CD8-positive, alpha-beta memory T cell (primary cell): ENCODE measurements around the gene CLIP4. TPM values are rescaled to one million over a fixed set of nuclear protein-coding genes. Genes with fewer than 3 reads are reported as not detected.

Source experiments
- CTCF ChIA-PET: fragments of 350-600 bp; sonication (Branson Sonifier 250); formaldehyde crosslinking; loops from one replicate; lab custom pipeline; 2021; ENCODE audit warnings: antibody characterized with exemption; lab: Charles Lee
- POLR2A ChIA-PET: fragments of 350-600 bp; sonication (Branson Sonifier 250); formaldehyde crosslinking; loops from one replicate; lab custom pipeline; 2021; ENCODE audit warnings: antibody characterized with exemption; lab: Charles Lee
- DNase-seq, 5 donors: peaks; one replicate each; pipeline versions ENCODE4 v3.0.0 to v3.0.0-alpha.2; 2020 to 2022; ENCODE audit warnings: mixed read lengths in 1 of 5
- H3K27ac ChIP-seq: one replicate; pipeline ENCODE4 v1.7.0; 2013; ENCODE audit warnings: low read depth, mild to moderate bottlenecking, low read length, moderate library complexity
- H3K27me3 ChIP-seq: 2 replicates; pipeline ENCODE4 v1.7.0; 2013; ENCODE audit warnings: low read length, mild to moderate bottlenecking; ENCODE audit not compliant: insufficient read depth, poor library complexity, severe bottlenecking
- H3K36me3 ChIP-seq: 2 replicates; pipeline ENCODE4 v1.7.0; 2013; ENCODE audit warnings: mild to moderate bottlenecking, low read length, moderate library complexity; ENCODE audit not compliant: insufficient read depth
- H3K4me1 ChIP-seq: 2 replicates; pipeline ENCODE4 v1.7.0; 2013; ENCODE audit warnings: mild to moderate bottlenecking, low read length, moderate library complexity; ENCODE audit not compliant: insufficient read depth
- H3K4me3 ChIP-seq: 2 replicates; pipeline ENCODE4 v1.7.0; 2013; ENCODE audit warnings: mild to moderate bottlenecking, low read length
- H3K9me3 ChIP-seq: 2 replicates; pipeline ENCODE4 v1.7.0; 2013; ENCODE audit warnings: mild to moderate bottlenecking, low read length
- H3K27ac Mint-ChIP-seq, 8 donors: one replicate each; pipeline ENCODE4 v1.8.0; 2020 to 2021; ENCODE audit warnings: mixed read lengths in 8 of 8, mild to moderate bottlenecking in 6 of 8, inconsistent platforms in 3 of 8, moderate library complexity in 3 of 8
- H3K27me3 Mint-ChIP-seq, 2 donors: one replicate each; pipeline ENCODE4 v1.8.0; 2020 to 2021; ENCODE audit warnings: mixed read lengths in 2 of 2, mild to moderate bottlenecking in 1 of 2, moderate library complexity in 1 of 2
- H3K36me3 Mint-ChIP-seq, 3 donors: one replicate each; pipeline ENCODE4 v1.8.0; 2020 to 2021; ENCODE audit warnings: mixed read lengths in 3 of 3, inconsistent platforms in 1 of 3, mild to moderate bottlenecking in 1 of 3
- H3K4me1 Mint-ChIP-seq, 3 donors: one replicate each; pipeline ENCODE4 v1.8.0; 2020 to 2021; ENCODE audit warnings: mixed read lengths in 3 of 3, inconsistent platforms in 1 of 3, mild to moderate bottlenecking in 1 of 3
- H3K4me3 Mint-ChIP-seq, 7 donors: one replicate each; pipeline ENCODE4 v1.8.0; 2020 to 2021; ENCODE audit warnings: mixed read lengths in 7 of 7, mild to moderate bottlenecking in 6 of 7, moderate library complexity in 4 of 7, inconsistent platforms in 2 of 7
- H3K9me3 Mint-ChIP-seq, 5 donors: one replicate each; pipeline ENCODE4 v1.8.0; 2020 to 2022; ENCODE audit warnings: mixed read lengths in 5 of 5, mild to moderate bottlenecking in 3 of 5, moderate library complexity in 2 of 5, inconsistent platforms in 1 of 5
- polyA plus RNA-seq: library from polyadenylated mRNA; unstranded; fragments of 300-500 nt; fragmentation: Illumina TruSeq; gene quantifications from one replicate; pipeline ENCODE4 v1.2.3, GENCODE V29; 2021
- total RNA-seq, 2 experiments: library from RNA; stranded (reverse); gene quantifications; one replicate each; pipeline ENCODE4 v1.2.3, GENCODE V29; 2021

The CLIP4 gene
- total and polyA plus RNA-seq, 3 experiments from 2014 or later, result 20.5 to 35.8 (median 22.3) TPM

- Histone ChIP-seq H3K36me3 (peaks cover 7% of the 10 kb centered on the region), H3K27ac (no peak overlapping the region), H3K4me1 (peaks cover 12% of the 10 kb centered on the region), H3K27me3 (no peaks in the 10 kb centered on the region), H3K4me3 (no peak overlapping the region), H3K9me3 (no peaks in the 10 kb centered on the region)
- H3K4me3 Mint-ChIP-seq, result peak overlapping the region in 2 of 7 donors; percentile 29 to 63
- peaks cover 0 to 13% (median 9%) of the 10 kb centered on the region in 5 donors for H3K9me3 Mint-ChIP-seq
- no peaks in the 10 kb centered on the region for H3K27me3 Mint-ChIP-seq
- DNase-seq, result no peak
- H3K4me1 Mint-ChIP-seq, result peaks cover 61 to 79% (median 76%) of the 10 kb centered on the region in 3 donors
- H3K36me3 Mint-ChIP-seq, result peaks cover 30 to 78% (median 30%) of the 10 kb centered on the region in 3 donors
- H3K27ac Mint-ChIP-seq, result peak overlapping the region in 1 of 8 donors; percentile 35
- POLR2A ChIA-PET, result no interaction called here
- CTCF ChIA-PET, result no interaction called here
Measured at GRCh38 chr2:29123617-29124349, 8.6 kb downstream of the CLIP4 start.

- Mint-ChIP-seq H3K9me3 (peaks cover 0 to 13% (median 9%) of the 10 kb centered on the region in 5 donors), H3K36me3 (peaks cover 30 to 79% (median 30%) of the 10 kb centered on the region in 3 donors), H3K27ac (no peak overlapping the region), H3K27me3 (no peaks in the 10 kb centered on the region), H3K4me3 (peak overlapping the region in 1 of 7 donors; percentile 25), H3K4me1 (peaks cover 56 to 77% (median 72%) of the 10 kb centered on the region in 3 donors)
- Histone ChIP-seq H3K4me3 (no peak overlapping the region), H3K9me3 (no peaks in the 10 kb centered on the region), H3K36me3 (peaks cover 7% of the 10 kb centered on the region), H3K27me3 (no peaks in the 10 kb centered on the region), H3K4me1 (peaks cover 5% of the 10 kb centered on the region), H3K27ac (no peak overlapping the region)
- ChIA-PET POLR2A (interaction anchor here (0.6 kb wide), 1 partner anchor 157 kb away, joined by 10 read pairs; no protein-coding TSS in a partner anchor), CTCF (no interaction called here)
- DNase-seq, result no peak
Measured at GRCh38 chr2:29124504-29124903, 9.3 kb downstream of the CLIP4 start.

GRCh38 chr2:29129586-29130281 is 14.5 kb downstream of the CLIP4 start:
- Mint-ChIP-seq H3K36me3 (peaks cover 11 to 84% (median 12%) of the 10 kb centered on the region in 3 donors), H3K4me1 (peaks cover 30 to 55% (median 44%) of the 10 kb centered on the region in 3 donors)
- CTCF ChIA-PET, result interaction anchor here (0.8 to 2.1 kb wide), 3 partner anchors 12 to 171 kb away, joined by 3 to 5 read pairs (median 4); no protein-coding TSS in a partner anchor

GRCh38 chr2:29130295-29130694 is 15.1 kb downstream of the CLIP4 start:
- Mint-ChIP-seq H3K4me1 (peaks cover 28 to 54% (median 40%) of the 10 kb centered on the region in 3 donors), H3K9me3 (peaks cover 0 to 3% (median 0%) of the 10 kb centered on the region in 5 donors), H3K4me3 (no peak overlapping the region), H3K27ac (peak overlapping the region in 7 of 8 donors; percentile 2 to 50 (median 21)), H3K36me3 (peaks cover 5 to 83% (median 10%) of the 10 kb centered on the region in 3 donors), H3K27me3 (no peaks in the 10 kb centered on the region)
- no peak for DNase-seq
- H3K4me3 ChIP-seq, result no peak overlapping the region
- no peaks in the 10 kb centered on the region for H3K9me3 ChIP-seq
- ChIA-PET POLR2A (interaction anchor here (0.6 kb wide), 1 partner anchor 25 kb away, joined by 3 read pairs; no protein-coding TSS in a partner anchor), CTCF (interaction anchor here (1.5 to 2.1 kb wide), 2 partner anchors 13 to 114 kb away, joined by 3 to 5 read pairs; no protein-coding TSS in a partner anchor)
- no peaks in the 10 kb centered on the region for H3K27me3 ChIP-seq
- H3K27ac ChIP-seq, result no peak overlapping the region
- no peaks in the 10 kb centered on the region for H3K4me1 ChIP-seq
- H3K36me3 ChIP-seq, result no peaks in the 10 kb centered on the region

More at GRCh38 chr2:29129586-29130281, 14.5 kb downstream of the CLIP4 start:
- Histone ChIP-seq H3K27ac (no peak overlapping the region), H3K36me3 (peaks cover under 1% of the 10 kb centered on the region), H3K4me1 (no peaks in the 10 kb centered on the region), H3K9me3 (no peaks in the 10 kb centered on the region), H3K4me3 (no peak overlapping the region), H3K27me3 (no peaks in the 10 kb centered on the region)
- no peaks in the 10 kb centered on the region for H3K27me3 Mint-ChIP-seq
- POLR2A ChIA-PET, result no interaction called here
- H3K27ac Mint-ChIP-seq, result peak overlapping the region in 3 of 8 donors; percentile 34 to 82 (median 50)
- H3K9me3 Mint-ChIP-seq, result peaks cover 0 to 5% (median 0%) of the 10 kb centered on the region in 5 donors
- DNase-seq, result no peak
- H3K4me3 Mint-ChIP-seq, result no peak overlapping the region

GRCh38 chr2:29134933-29135332 is 19.7 kb downstream of the CLIP4 start:
- no peaks in the 10 kb centered on the region for H3K9me3 ChIP-seq
- POLR2A ChIA-PET, result no interaction called here
- no peak overlapping the region for H3K4me3 ChIP-seq
- H3K27ac ChIP-seq, result no peak overlapping the region
- H3K36me3 ChIP-seq, result no peaks in the 10 kb centered on the region
- Mint-ChIP-seq H3K36me3 (peaks cover 27 to 84% (median 29%) of the 10 kb centered on the region in 3 donors), H3K9me3 (no peaks in the 10 kb centered on the region), H3K4me1 (peaks cover 32 to 51% (median 42%) of the 10 kb centered on the region in 3 donors), H3K27me3 (no peaks in the 10 kb centered on the region), H3K27ac (no peak overlapping the region), H3K4me3 (no peak overlapping the region)
- no peaks in the 10 kb centered on the region for H3K27me3 ChIP-seq
- DNase-seq, result no peak
- no peaks in the 10 kb centered on the region for H3K4me1 ChIP-seq
- CTCF ChIA-PET, result interaction anchor here (0.9 kb wide), 1 partner anchor 19 kb away, joined by 3 read pairs; no protein-coding TSS in a partner anchor

GRCh38 chr2:29139152-29139551 is 23.9 kb downstream of the CLIP4 start:
- H3K36me3 ChIP-seq, result peaks cover 4% of the 10 kb centered on the region
- H3K4me1 ChIP-seq, result no peaks in the 10 kb centered on the region
- H3K4me1 Mint-ChIP-seq, result peaks cover 41 to 56% (median 53%) of the 10 kb centered on the region in 3 donors
- ChIA-PET CTCF (no interaction called here), POLR2A (interaction anchor here (0.5 kb wide), 1 partner anchor 267 kb away, joined by 6 read pairs; no protein-coding TSS in a partner anchor)
- no peaks in the 10 kb centered on the region for H3K27me3 ChIP-seq
- H3K4me3 ChIP-seq, result no peak overlapping the region
- peak overlapping the region in 1 of 7 donors; percentile 9 for H3K4me3 Mint-ChIP-seq
- H3K36me3 Mint-ChIP-seq, result peaks cover 36 to 84% (median 48%) of the 10 kb centered on the region in 3 donors
- no peak for DNase-seq
- no peaks in the 10 kb centered on the region for H3K9me3 Mint-ChIP-seq
- H3K27me3 Mint-ChIP-seq, result no peaks in the 10 kb centered on the region
- H3K9me3 ChIP-seq, result no peaks in the 10 kb centered on the region
- no peak overlapping the region for H3K27ac ChIP-seq
- H3K27ac Mint-ChIP-seq, result peak overlapping the region in 4 of 8 donors; percentile 2 to 61 (median 12)

GRCh38 chr2:29139731-29140130 is 24.5 kb downstream of the CLIP4 start:
- Histone ChIP-seq H3K4me3 (no peak overlapping the region), H3K27ac (no peak overlapping the region), H3K9me3 (no peaks in the 10 kb centered on the region), H3K36me3 (peaks cover 4% of the 10 kb centered on the region), H3K27me3 (no peaks in the 10 kb centered on the region), H3K4me1 (no peaks in the 10 kb centered on the region)
- H3K9me3 Mint-ChIP-seq, result no peaks in the 10 kb centered on the region
- no peak for DNase-seq
- H3K4me3 Mint-ChIP-seq, result no peak overlapping the region
- H3K4me1 Mint-ChIP-seq, result peaks cover 41 to 53% (median 52%) of the 10 kb centered on the region in 3 donors
- POLR2A ChIA-PET, result interaction anchor here (0.5 kb wide), 1 partner anchor 268 kb away, joined by 6 read pairs; no protein-coding TSS in a partner anchor
- CTCF ChIA-PET, result no interaction called here
- no peaks in the 10 kb centered on the region for H3K27me3 Mint-ChIP-seq
- peaks cover 36 to 82% (median 48%) of the 10 kb centered on the region in 3 donors for H3K36me3 Mint-ChIP-seq
- H3K27ac Mint-ChIP-seq, result peak overlapping the region in 3 of 8 donors; percentile 3 to 61 (median 32)
